Brain pericyte (primary cell): ENCODE results near the gene ZDHHC11B.
"Not testable (repeated sequence)": the region's sequence is repeated elsewhere in the genome, so short reads cannot be mapped to it uniquely, and the experiment has no call there.

ENCODE experiments used
- DNase-seq: peaks from one replicate; pipeline ENCODE4 v3.0.0-alpha.2; 2012; ENCODE audit warnings: low read depth, low spot score

ZDHHC11B gene, protein sequence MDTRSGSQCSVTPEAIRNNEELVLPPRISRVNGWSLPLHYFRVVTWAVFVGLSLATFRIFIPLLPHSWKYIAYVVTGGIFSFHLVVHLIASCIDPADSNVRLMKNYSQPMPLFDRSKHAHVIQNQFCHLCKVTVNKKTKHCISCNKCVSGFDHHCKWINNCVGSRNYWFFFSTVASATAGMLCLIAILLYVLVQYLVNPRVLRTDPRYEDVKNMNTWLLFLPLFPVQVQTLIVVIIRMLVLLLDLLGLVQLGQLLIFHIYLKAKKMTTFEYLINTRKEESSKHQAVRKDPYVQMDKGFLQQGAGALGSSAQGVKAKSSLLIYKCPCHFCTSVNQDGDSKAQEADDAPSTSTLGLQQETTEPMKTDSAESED

GRCh38 chr5:784428-785177 is at the start of gene ZDHHC11B:
TSS of gene ZDHHC11B (minus strand) at chr5:784729. CDS start at chr5:766919, 17,810 bp downstream.
- not testable (repeated sequence) for DNase-seq

GRCh38 chr5:834013-834412 is 49.5 kb upstream of the ZDHHC11B start:
- not testable (repeated sequence) for DNase-seq

GRCh38 chr5:828194-828593 is 43.7 kb upstream of the ZDHHC11B start:
- not testable (repeated sequence) for DNase-seq

- not testable (repeated sequence) for DNase-seq
Observed at GRCh38 chr5:825544-825943, 41.0 kb upstream of the ZDHHC11B start.

- DNase-seq, result no peak
Observed at GRCh38 chr5:821504-821903, 37.0 kb upstream of the ZDHHC11B start.

DNA sequence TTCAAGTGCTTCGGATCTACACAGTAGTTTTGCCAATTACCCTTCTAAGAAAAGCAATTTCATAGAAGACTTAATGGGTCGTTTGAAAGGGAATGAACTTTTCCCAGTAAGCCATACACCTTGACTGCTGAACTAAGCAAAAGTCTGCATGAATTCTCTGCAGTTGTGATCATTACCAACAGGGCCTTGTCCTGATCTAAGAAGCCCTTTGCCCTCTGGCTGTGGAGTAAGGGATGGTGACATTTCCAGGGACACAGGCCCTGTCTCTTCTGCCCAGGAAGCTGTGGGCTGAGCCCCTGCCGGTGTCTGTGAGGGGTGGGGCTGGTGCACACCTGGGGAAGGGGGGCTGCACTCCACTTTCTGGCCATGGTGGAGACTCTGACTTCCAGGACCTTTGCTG is 35.7 kb upstream of the ZDHHC11B start:
- no peak for DNase-seq

DNA sequence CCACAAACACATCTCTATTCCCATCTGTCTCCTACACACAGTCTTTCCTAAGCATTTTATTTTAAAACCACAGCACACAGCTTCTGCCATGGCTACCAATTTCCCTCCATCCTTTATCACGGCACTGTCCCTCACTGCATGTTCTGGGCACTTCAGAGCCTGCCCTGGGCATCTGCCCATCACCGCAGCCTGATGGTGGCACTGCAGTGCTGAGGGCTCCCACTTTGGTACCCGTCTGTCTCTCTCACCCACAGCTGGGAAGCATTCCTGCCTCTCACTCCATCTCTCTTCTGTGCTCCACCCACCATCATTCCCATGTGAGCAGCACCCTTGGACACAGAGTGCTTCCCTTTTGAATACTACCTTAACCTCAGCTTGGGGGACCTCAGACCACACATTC is 34.5 kb upstream of the ZDHHC11B start:
- DNase-seq, result no peak

GRCh38 chr5:816176-816575 is 31.6 kb upstream of the ZDHHC11B start:
- no peak for DNase-seq

DNA sequence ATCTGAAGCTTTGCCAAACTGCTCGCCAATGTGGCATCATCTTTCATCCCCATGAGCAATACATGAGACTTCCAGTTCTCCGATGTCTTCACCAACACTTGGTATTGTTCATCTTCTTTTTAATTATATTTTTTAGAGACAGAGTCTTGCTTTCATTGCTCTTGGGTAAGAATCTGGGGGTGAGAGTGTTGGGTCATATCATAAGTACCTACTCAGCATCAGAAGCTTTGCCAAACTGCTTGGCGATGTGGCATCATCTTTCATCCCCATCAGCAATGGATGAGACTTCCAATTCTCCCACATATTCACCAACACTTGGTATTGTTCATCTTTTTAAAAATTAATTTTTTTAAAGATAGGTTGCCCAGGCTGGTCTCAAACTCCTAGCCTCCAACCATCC is 30.9 kb upstream of the ZDHHC11B start:
- no peak for DNase-seq

DNA sequence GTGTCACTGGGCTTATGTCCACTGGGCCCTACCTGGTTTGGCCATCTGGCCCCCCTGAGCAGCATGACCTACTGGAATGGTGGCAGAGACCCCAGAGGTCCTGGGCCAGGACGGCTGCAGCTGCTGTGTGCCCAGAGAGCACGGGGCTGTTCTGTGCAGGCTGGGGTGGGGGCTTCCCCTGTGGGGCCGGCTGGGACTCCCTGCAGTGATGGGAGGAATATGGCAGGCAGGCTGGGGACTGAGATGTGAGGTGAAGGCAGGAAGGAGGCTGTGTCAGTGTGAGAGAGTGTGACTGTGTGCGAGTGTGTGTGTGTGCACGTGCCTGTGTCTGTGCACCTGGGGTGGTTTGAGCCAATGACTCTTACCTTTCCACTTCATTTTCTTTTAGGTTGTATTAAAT is 29.0 kb upstream of the ZDHHC11B start:
- not testable (repeated sequence) for DNase-seq

DNA sequence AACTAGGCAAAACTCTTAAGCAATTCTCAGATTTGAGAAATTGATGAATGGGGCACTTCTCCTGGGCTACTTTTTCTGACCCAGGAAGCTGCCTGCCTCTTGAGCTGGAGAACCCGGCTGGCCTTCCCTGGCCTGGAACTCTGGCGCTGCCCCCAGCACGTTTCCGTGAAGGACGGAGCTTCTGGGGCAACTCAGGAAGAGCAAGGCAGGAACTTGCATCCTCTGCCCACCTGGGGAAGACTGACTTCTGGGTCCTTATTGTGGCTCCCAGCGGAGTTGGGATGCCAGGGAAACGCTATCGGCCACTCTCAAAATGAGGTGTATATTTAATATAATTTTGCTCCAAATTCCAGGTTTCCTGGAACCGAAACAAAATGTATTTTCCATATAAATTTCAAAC is 26.9 kb upstream of the ZDHHC11B start:
- not testable (repeated sequence) for DNase-seq

DNA sequence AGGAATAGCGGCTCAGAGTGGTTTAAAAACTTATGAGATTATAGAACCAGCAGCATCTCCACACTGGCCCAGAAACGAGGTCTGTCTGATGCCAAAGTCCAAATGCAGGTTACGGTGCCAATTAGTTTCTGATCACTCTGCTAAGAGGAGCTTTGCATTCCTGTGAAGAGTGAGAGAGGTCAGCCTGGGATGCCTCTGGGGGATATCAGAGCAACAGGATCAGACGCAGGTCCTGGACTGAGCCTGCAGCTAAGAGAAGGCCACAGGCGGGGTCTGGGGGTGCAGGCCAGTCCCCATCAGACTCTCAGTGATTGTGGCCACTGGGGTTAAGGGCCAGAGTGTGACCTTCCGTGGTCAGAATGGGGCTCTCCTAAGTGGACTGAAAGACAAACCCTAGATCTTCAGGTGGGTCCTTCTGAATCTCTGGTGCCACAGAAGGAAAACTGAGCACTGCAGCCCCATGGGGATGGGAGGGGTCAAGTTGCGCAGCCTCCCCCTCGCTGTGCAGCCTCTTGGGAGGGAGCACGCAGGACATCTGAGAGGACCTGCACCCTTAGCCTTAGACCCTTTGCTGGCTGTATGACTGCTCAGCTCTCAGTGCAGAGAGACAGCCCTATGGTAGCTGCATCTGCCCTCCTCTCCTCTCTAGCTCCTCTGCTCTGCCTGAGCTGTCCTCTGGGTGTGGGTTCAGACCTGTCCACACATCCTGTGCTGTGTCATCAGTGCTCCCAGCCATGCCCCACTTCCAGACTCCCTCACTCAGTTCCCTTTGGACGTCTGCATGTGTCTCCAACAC is 23.4 kb upstream of the ZDHHC11B start:
- DNase-seq, result not testable (repeated sequence)

DNA sequence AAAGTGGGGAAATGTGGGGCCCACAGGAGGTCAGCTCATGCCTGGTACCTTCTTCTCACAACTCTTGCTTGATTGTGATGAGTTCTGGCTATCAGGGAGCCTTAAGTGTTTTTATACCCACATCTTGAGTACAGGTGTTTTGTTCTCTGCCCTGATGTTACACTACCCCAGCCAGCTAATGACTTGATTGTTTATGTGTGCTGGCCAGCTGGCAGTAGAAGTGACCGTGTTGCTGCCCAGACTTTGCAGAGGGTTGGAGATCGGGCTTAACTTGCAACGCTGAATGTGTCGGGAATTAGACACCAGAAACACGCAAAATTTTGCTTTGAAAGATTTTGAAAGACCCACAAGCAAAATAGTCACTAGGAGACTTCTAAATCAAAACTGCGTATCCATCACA is 16.9 kb upstream of the ZDHHC11B start:
- no peak for DNase-seq

- DNase-seq, result not testable (repeated sequence)
Observed at GRCh38 chr5:801055-801454, 16.5 kb upstream of the ZDHHC11B start.

DNA sequence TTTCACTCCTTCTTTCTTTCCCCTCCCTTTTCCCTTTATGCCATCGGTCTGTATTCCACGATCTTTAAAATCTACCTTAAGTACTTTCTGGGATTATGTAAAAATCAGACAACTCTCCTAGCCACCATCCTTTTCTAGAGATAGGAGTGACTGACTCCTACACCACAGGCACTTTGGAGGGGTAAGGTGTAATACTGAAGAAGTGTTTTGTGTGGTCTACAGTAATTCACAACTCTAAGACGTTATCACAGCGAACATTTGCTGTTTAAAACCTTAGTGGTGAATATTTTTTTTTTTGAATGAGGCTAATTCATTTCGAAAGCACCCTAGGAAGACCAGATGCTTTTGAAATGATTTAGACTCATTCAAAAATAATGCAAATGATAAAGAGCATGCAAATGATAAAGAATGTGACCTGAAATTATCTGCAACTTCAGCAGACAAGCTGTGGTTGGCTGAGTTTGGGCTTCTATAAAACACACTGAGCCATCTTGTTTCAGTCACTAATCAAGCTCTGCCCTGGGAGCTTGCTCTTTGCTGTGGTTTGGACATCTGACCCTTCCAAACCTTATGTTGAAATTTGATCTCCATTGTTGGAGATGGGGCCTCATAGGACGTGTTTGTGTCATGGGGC is 14.1 kb upstream of the ZDHHC11B start:
- not testable (repeated sequence) for DNase-seq

GRCh38 chr5:797986-798385 is 13.5 kb upstream of the ZDHHC11B start:
- DNase-seq, result not testable (repeated sequence)

DNA sequence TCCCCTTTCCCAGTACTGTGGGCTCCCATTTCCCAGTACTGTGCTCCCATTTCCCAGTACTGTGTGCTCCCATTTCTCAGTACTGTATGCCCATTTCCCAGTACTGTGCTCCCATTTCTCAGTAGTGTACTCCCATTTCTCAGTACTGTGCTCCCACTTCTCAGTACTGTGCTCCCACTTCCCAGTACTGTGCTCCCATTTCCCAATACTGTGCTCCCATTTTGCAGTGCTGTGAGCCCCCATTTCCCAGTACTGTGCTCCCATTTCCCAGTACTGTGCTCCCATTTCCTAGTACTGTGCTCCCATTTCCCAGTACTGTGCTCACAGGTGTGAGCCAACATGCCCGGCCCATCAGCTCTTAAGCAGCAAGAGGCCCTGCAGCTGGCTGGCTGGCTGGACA is 11.3 kb upstream of the ZDHHC11B start:
- not testable (repeated sequence) for DNase-seq

- not testable (repeated sequence) for DNase-seq
Observed at GRCh38 chr5:794948-795347, 10.4 kb upstream of the ZDHHC11B start.

DNA sequence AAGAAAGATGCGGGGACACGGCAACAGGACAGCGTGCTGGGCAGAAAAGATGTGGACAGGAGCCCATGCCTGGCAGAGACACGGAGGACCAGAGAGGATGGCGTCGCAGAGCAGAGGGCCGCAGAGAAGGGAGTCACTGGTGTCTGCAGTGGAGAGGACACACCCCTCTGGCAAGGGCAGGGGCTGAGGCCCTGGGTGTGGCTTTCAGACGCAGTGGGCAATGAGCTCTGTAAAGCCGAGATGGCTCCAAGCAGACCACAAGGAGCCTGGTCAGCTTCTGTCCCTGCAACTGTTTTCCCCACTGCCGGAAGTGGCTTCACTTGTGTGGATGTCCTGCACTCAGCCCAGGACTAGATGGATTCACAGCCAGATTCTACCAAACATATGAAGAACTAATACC is 4.2 kb upstream of the ZDHHC11B start:
- not testable (repeated sequence) for DNase-seq

DNA sequence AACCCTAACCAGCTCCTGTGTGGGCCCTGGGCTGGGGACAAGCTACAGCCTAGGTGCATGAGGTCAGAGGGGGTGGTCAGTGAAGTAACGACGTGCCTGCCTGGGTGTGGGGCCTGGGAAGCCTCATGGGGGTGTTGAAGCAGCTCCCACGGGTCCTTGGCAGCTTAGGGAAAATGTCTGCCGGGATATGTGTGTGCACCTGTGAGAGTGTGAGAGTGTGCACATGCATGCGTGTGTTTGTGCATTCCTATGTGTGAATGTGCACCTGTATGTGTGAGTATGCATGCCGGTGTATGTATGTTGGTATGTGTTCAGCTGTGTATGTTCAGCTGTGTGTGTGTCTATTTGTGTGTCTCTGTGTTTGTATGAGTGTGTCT is 3.3 kb upstream of the ZDHHC11B start:
- DNase-seq, result not testable (repeated sequence)

- DNase-seq, result not testable (repeated sequence)
Observed at GRCh38 chr5:787224-787856, 2.8 kb upstream of the ZDHHC11B start.
